ENCODE data around the gene PHF20.
"Not testable (repeated sequence)": the region's sequence is repeated elsewhere in the genome, so short reads cannot be mapped to it uniquely, and the experiment has no call there.

The PHF20 gene

GRCh38 chr20:35870541-35871258 lies 98.9 kb downstream of the PHF20 start:
- no peak for DNase-seq
- Mint-ChIP-seq H3K27me3 (no peaks in the 10 kb centered on the region), H3K9me3 (no peaks in the 10 kb centered on the region), H3K27ac (peak overlapping the region; percentile 83), H3K4me1 (ENCODE audit: low read depth) (peaks cover 10% of the 10 kb centered on the region), H3K4me3 (no peak overlapping the region), H3K36me3 (ENCODE audit: low read depth) (peaks cover 68% of the 10 kb centered on the region)

GRCh38 chr20:35871259-35871771 lies 99.5 kb downstream of the PHF20 start:
- no peak overlapping the region for H3K4me3 Mint-ChIP-seq
- H3K9me3 Mint-ChIP-seq: no peaks in the 10 kb centered on the region
- no peak for DNase-seq
- peaks cover 10% of the 10 kb centered on the region for H3K4me1 Mint-ChIP-seq (ENCODE audit: low read depth)
- H3K36me3 Mint-ChIP-seq (ENCODE audit: low read depth): peaks cover 68% of the 10 kb centered on the region
- peak overlapping the region; percentile 83 for H3K27ac Mint-ChIP-seq
- no peaks in the 10 kb centered on the region for H3K27me3 Mint-ChIP-seq

GRCh38 chr20:35876033-35876320 lies 104.2 kb downstream of the PHF20 start:
- Mint-ChIP-seq H3K4me1 (ENCODE audit: low read depth) (peaks cover 25% of the 10 kb centered on the region), H3K36me3 (ENCODE audit: low read depth) (peaks cover 61% of the 10 kb centered on the region), H3K9me3 (no peaks in the 10 kb centered on the region), H3K27me3 (no peaks in the 10 kb centered on the region), H3K27ac (no peak overlapping the region), H3K4me3 (no peak overlapping the region)
- DNase-seq: no peak

- Mint-ChIP-seq H3K27ac (peak overlapping the region; percentile 74), H3K4me3 (no peak overlapping the region), H3K27me3 (no peaks in the 10 kb centered on the region), H3K36me3 (ENCODE audit: low read depth) (peaks cover 47% of the 10 kb centered on the region), H3K4me1 (ENCODE audit: low read depth) (peaks cover 23% of the 10 kb centered on the region), H3K9me3 (no peaks in the 10 kb centered on the region)
- DNase-seq: no peak
Observed at GRCh38 chr20:35877611-35878010, 105.8 kb downstream of the PHF20 start.

GRCh38 chr20:35878113-35878625 lies 106.4 kb downstream of the PHF20 start:
- Mint-ChIP-seq H3K9me3 (no peaks in the 10 kb centered on the region), H3K4me1 (ENCODE audit: low read depth) (peaks cover 23% of the 10 kb centered on the region), H3K27me3 (no peaks in the 10 kb centered on the region), H3K27ac (peak overlapping the region; percentile 7), H3K36me3 (ENCODE audit: low read depth) (peaks cover 42% of the 10 kb centered on the region), H3K4me3 (no peak overlapping the region)
- DNase-seq: no peak

- H3K9me3 Mint-ChIP-seq: no peaks in the 10 kb centered on the region
- H3K4me3 Mint-ChIP-seq: no peak overlapping the region
- no peak for DNase-seq
- H3K36me3 Mint-ChIP-seq (ENCODE audit: low read depth): peaks cover 37% of the 10 kb centered on the region
- H3K27ac Mint-ChIP-seq: no peak overlapping the region
- peaks cover 28% of the 10 kb centered on the region for H3K4me1 Mint-ChIP-seq (ENCODE audit: low read depth)
- no peaks in the 10 kb centered on the region for H3K27me3 Mint-ChIP-seq
Observed at GRCh38 chr20:35881676-35882075, 109.9 kb downstream of the PHF20 start.

GRCh38 chr20:35882427-35883161 lies 110.8 kb downstream of the PHF20 start:
- H3K27ac Mint-ChIP-seq: peak overlapping the region; percentile 37
- peaks cover 38% of the 10 kb centered on the region for H3K36me3 Mint-ChIP-seq (ENCODE audit: low read depth)
- H3K4me1 Mint-ChIP-seq (ENCODE audit: low read depth): peaks cover 27% of the 10 kb centered on the region
- DNase-seq, H3K9me3 Mint-ChIP-seq, H3K27me3 Mint-ChIP-seq, H3K4me3 Mint-ChIP-seq: not testable (repeated sequence)

GRCh38 chr20:35883336-35883777 lies 111.5 kb downstream of the PHF20 start:
- Mint-ChIP-seq H3K4me3 (no peak overlapping the region), H3K36me3 (ENCODE audit: low read depth) (peaks cover 36% of the 10 kb centered on the region), H3K4me1 (ENCODE audit: low read depth) (peaks cover 22% of the 10 kb centered on the region), H3K27ac (peak overlapping the region; percentile 26), H3K9me3 (no peaks in the 10 kb centered on the region), H3K27me3 (no peaks in the 10 kb centered on the region)
- DNase-seq: no peak

- Mint-ChIP-seq H3K4me1 (ENCODE audit: low read depth) (peaks cover 19% of the 10 kb centered on the region), H3K27ac (peak overlapping the region; percentile 26), H3K36me3 (ENCODE audit: low read depth) (peaks cover 34% of the 10 kb centered on the region), H3K4me3 (no peak overlapping the region), H3K27me3 (no peaks in the 10 kb centered on the region), H3K9me3 (no peaks in the 10 kb centered on the region)
- DNase-seq: peak; percentile 66
Observed at GRCh38 chr20:35883778-35884540, 112.1 kb downstream of the PHF20 start.

- no peaks in the 10 kb centered on the region for H3K9me3 Mint-ChIP-seq
- no peaks in the 10 kb centered on the region for H3K27me3 Mint-ChIP-seq
- no peak overlapping the region for H3K27ac Mint-ChIP-seq
Observed at GRCh38 chr20:35884541-35884865, 112.7 kb downstream of the PHF20 start.

GRCh38 chr20:35885212-35885611 lies 113.4 kb downstream of the PHF20 start:
- no peaks in the 10 kb centered on the region for H3K9me3 Mint-ChIP-seq
- peaks cover 28% of the 10 kb centered on the region for H3K36me3 Mint-ChIP-seq (ENCODE audit: low read depth)
- H3K4me1 Mint-ChIP-seq (ENCODE audit: low read depth): peaks cover 12% of the 10 kb centered on the region
- no peak for DNase-seq
- H3K4me3 Mint-ChIP-seq: no peak overlapping the region
- H3K27me3 Mint-ChIP-seq: no peaks in the 10 kb centered on the region
- H3K27ac Mint-ChIP-seq: no peak overlapping the region

More at GRCh38 chr20:35884541-35884865, 112.7 kb downstream of the PHF20 start:
- Mint-ChIP-seq H3K36me3 (ENCODE audit: low read depth) (peaks cover 33% of the 10 kb centered on the region), H3K4me3 (no peak overlapping the region), H3K4me1 (ENCODE audit: low read depth) (peaks cover 19% of the 10 kb centered on the region)
- DNase-seq: no peak

GRCh38 chr20:35886537-35886936 lies 114.7 kb downstream of the PHF20 start:
- Mint-ChIP-seq H3K36me3 (ENCODE audit: low read depth) (peaks cover 37% of the 10 kb centered on the region), H3K4me1 (ENCODE audit: low read depth) (peaks cover 14% of the 10 kb centered on the region), H3K27me3 (no peaks in the 10 kb centered on the region), H3K27ac (peak overlapping the region; percentile 30), H3K9me3 (no peaks in the 10 kb centered on the region), H3K4me3 (no peak overlapping the region)
- no peak for DNase-seq

GRCh38 chr20:35887393-35888064 lies 115.7 kb downstream of the PHF20 start:
- Mint-ChIP-seq H3K9me3 (no peaks in the 10 kb centered on the region), H3K4me3 (no peak overlapping the region), H3K27me3 (no peaks in the 10 kb centered on the region), H3K27ac (peak overlapping the region; percentile 55), H3K36me3 (ENCODE audit: low read depth) (peaks cover 38% of the 10 kb centered on the region), H3K4me1 (ENCODE audit: low read depth) (peaks cover 13% of the 10 kb centered on the region)
- no peak for DNase-seq

GRCh38 chr20:35888657-35889056 lies 116.8 kb downstream of the PHF20 start:
- DNase-seq: no peak
- H3K27me3 Mint-ChIP-seq: no peaks in the 10 kb centered on the region
- peak overlapping the region; percentile 44 for H3K27ac Mint-ChIP-seq
- H3K4me1 Mint-ChIP-seq (ENCODE audit: low read depth): peaks cover 21% of the 10 kb centered on the region
- H3K4me3 Mint-ChIP-seq: no peak overlapping the region
- no peaks in the 10 kb centered on the region for H3K9me3 Mint-ChIP-seq
- peaks cover 44% of the 10 kb centered on the region for H3K36me3 Mint-ChIP-seq (ENCODE audit: low read depth)
